Uterus (tissue), 4 donors: Measurements from ENCODE around the gene KRTAP5-1. TPM values are rescaled to one million over a fixed set of nuclear protein-coding genes. Genes with fewer than 3 reads are reported as not detected.
"Not testable (repeated sequence)": the region's sequence is repeated elsewhere in the genome, so short reads cannot be mapped to it uniquely, and the experiment has no call there.

ENCODE experiments used
- DNase-seq, 2 donors: peaks; one replicate each; pipeline ENCODE4 v3.0.0-alpha.2; 2019 to 2020
- H3K27ac ChIP-seq, 2 donors: fragments of 200-600 bp; sonication (generic); 1 replicate in 1 of 2; 2 replicates in 1 of 2; pipeline ENCODE4 v1.5.1; 2016 to 2018
- H3K27me3 ChIP-seq, 2 donors: fragments of 200-600 bp; sonication (generic); one replicate each; pipeline ENCODE4 v1.5.1; 2018 to 2019; ENCODE audit warnings: control low read depth in 1 of 2
- H3K36me3 ChIP-seq, 2 donors: fragments of 200-600 bp; sonication (generic); one replicate each; pipeline ENCODE4 v1.5.1; 2019; ENCODE audit warnings: control low read depth in 1 of 2
- H3K4me1 ChIP-seq, 2 donors: fragments of 200-600 bp; sonication (generic); one replicate each; pipeline ENCODE4 v1.5.1; 2018 to 2019; ENCODE audit warnings: control low read depth in 1 of 2
- H3K4me3 ChIP-seq, 2 donors: fragments of 200-600 bp; sonication (generic); 1 replicate in 1 of 2; 2 replicates in 1 of 2; pipeline ENCODE4 v1.5.1; 2018 to 2019; ENCODE audit warnings: mild to moderate bottlenecking in 1 of 2
- H3K9me3 ChIP-seq, 2 donors: fragments of 200-600 bp; sonication (generic); one replicate each; pipeline ENCODE4 v1.5.1; 2019; ENCODE audit warnings: control low read depth in 1 of 2
- CTCF ChIP-seq, 4 experiments: fragments of 200-600 bp in 2 of 4; fragments of 450-650 bp in 2 of 4; sonication (generic) in 2 of 4; IDR thresholded peaks; one replicate each; pipeline ENCODE4 v1.5.1; 2016 to 2019; ENCODE audit warnings: antibody characterized with exemption in 4 of 4, mild to moderate bottlenecking in 2 of 4, moderate library complexity in 1 of 4
- POLR2A ChIP-seq, 2 donors: fragments of 450-650 bp; IDR thresholded peaks; one replicate each; pipeline ENCODE4 v1.6.1; 2016; ENCODE audit warnings: antibody characterized with exemption in 2 of 2, mild to moderate bottlenecking in 1 of 2, moderate library complexity in 1 of 2
- intact Hi-C: fragments of 100-400 bp; cut with DNase I; formaldehyde crosslinking; loops from one replicate; pipeline ENCODE4 v1.15.1; 2023; ENCODE audit warnings: low total_unique reads
- total RNA-seq, 4 donors: library from RNA; depleted of rRNA in 3 of 4; stranded (reverse); fragments of >200 nt in 3 of 4; gene quantifications; one replicate each; pipeline versions ENCODE4 v1.1.0 to v1.2.4, GENCODE V29; 2014 to 2023
- donor health status: DM: yes; HTN: yes; CAD: no.

The KRTAP5-1 gene
- total RNA-seq, 4 donors from 2014 or later, result not detected

GRCh38 chr11:1622086-1622485 lies 37.0 kb upstream of the KRTAP5-1 start, which contains the start of gene KRTAP5-4:
Gene KRTAP5-4, minus strand, starts transcription at chr11:1622138. Its CDS starts 45 bp downstream, at chr11:1622093.
- intact Hi-C loops, result no loop called here
- Histone ChIP-seq H3K27me3 (no peaks in the 10 kb centered on the region), H3K4me3 (no peak within 1 kb of the TSS)

GRCh38 chr11:1619449-1619848 lies 34.4 kb upstream of the KRTAP5-1 start:
- Histone ChIP-seq H3K4me3 (no peak overlapping the region), H3K4me1 (no peaks in the 10 kb centered on the region), H3K9me3 (no peaks in the 10 kb centered on the region), H3K27ac (no peak overlapping the region), H3K36me3 (no peaks in the 10 kb centered on the region), H3K27me3 (no peaks in the 10 kb centered on the region)
- intact Hi-C loops, result no loop called here
- no peak for DNase-seq
- TF ChIP-seq CTCF (IDR thresholded peaks at IDR 0.05) (no peak), POLR2A (IDR thresholded peaks at IDR 0.05) (no peak)

More at GRCh38 chr11:1622086-1622485, 37.0 kb upstream of the KRTAP5-1 start, which contains the start of gene KRTAP5-4:
- no peaks in the 10 kb centered on the region for H3K36me3 ChIP-seq
- TF ChIP-seq POLR2A (IDR thresholded peaks at IDR 0.05) (no peak), CTCF (IDR thresholded peaks at IDR 0.05) (no peak)
- DNase-seq, result no peak
- no peaks in the 10 kb centered on the region for H3K9me3 ChIP-seq
- no peak within 1 kb of the TSS for H3K27ac ChIP-seq
- no peaks in the 10 kb centered on the region for H3K4me1 ChIP-seq

GRCh38 chr11:1618231-1618630 lies 33.1 kb upstream of the KRTAP5-1 start:
- no peaks in the 10 kb centered on the region for H3K27me3 ChIP-seq
- H3K4me1 ChIP-seq, result no peaks in the 10 kb centered on the region
- H3K36me3 ChIP-seq, result no peaks in the 10 kb centered on the region
- H3K4me3 ChIP-seq, result no peak overlapping the region
- intact Hi-C loops, result no loop called here
- no peaks in the 10 kb centered on the region for H3K9me3 ChIP-seq
- TF ChIP-seq CTCF (IDR thresholded peaks at IDR 0.05) (no peak), POLR2A (IDR thresholded peaks at IDR 0.05) (no peak)
- DNase-seq, result no peak
- H3K27ac ChIP-seq, result no peak overlapping the region

- Histone ChIP-seq H3K27ac (no peak within 1 kb of the TSS), H3K27me3 (no peaks in the 10 kb centered on the region), H3K4me1 (no peaks in the 10 kb centered on the region), H3K9me3 (no peaks in the 10 kb centered on the region), H3K36me3 (no peaks in the 10 kb centered on the region), H3K4me3 (no peak within 1 kb of the TSS)
- TF ChIP-seq CTCF (IDR thresholded peaks at IDR 0.05) (no peak), POLR2A (IDR thresholded peaks at IDR 0.05) (no peak)
- intact Hi-C loops, result no loop called here
- DNase-seq, result no peak
Measured at GRCh38 chr11:1608363-1608762, 23.3 kb upstream of the KRTAP5-1 start, which contains the start of gene KRTAP5-3. Gene KRTAP5-3, minus strand, starts transcription at chr11:1608463. Its CDS starts 78 bp downstream, at chr11:1608385.

- H3K27ac ChIP-seq, H3K4me1 ChIP-seq, H3K27me3 ChIP-seq, H3K4me3 ChIP-seq, H3K36me3 ChIP-seq, DNase-seq, H3K9me3 ChIP-seq, intact Hi-C loops: not testable (repeated sequence)
Measured at GRCh38 chr11:1607901-1608300, 22.8 kb upstream of the KRTAP5-1 start.

- H3K27ac ChIP-seq, H3K27me3 ChIP-seq, intact Hi-C loops, DNase-seq, H3K4me1 ChIP-seq, H3K9me3 ChIP-seq, H3K4me3 ChIP-seq, H3K36me3 ChIP-seq: not testable (repeated sequence)
Measured at GRCh38 chr11:1607156-1607845, 22.2 kb upstream of the KRTAP5-1 start.

- H3K27me3 ChIP-seq, result not testable (repeated sequence)
Measured at GRCh38 chr11:1605923-1606322, 20.8 kb upstream of the KRTAP5-1 start.

More at GRCh38 chr11:1605923-1606322, 20.8 kb upstream of the KRTAP5-1 start:
- intact Hi-C loops, H3K4me3 ChIP-seq, H3K9me3 ChIP-seq, H3K27ac ChIP-seq, DNase-seq, H3K36me3 ChIP-seq, H3K4me1 ChIP-seq: not testable (repeated sequence)
